HL-60 (cell line): ENCODE measurements around the gene TEDC1.

Experiments used
- GABPA ChIP-seq: IDR thresholded peaks from 2 replicates; pipeline ENCODE4 v1.6.1; 2012; ENCODE audit warnings: low read depth
- TF ChIP-seq, protein P1 (sequence below): IDR thresholded peaks from one replicate; pipeline ENCODE4 v1.5.1; 2011; ENCODE audit warnings: low read length, control low read depth, inconsistent platforms; ENCODE audit not compliant: insufficient read depth

DNA sequence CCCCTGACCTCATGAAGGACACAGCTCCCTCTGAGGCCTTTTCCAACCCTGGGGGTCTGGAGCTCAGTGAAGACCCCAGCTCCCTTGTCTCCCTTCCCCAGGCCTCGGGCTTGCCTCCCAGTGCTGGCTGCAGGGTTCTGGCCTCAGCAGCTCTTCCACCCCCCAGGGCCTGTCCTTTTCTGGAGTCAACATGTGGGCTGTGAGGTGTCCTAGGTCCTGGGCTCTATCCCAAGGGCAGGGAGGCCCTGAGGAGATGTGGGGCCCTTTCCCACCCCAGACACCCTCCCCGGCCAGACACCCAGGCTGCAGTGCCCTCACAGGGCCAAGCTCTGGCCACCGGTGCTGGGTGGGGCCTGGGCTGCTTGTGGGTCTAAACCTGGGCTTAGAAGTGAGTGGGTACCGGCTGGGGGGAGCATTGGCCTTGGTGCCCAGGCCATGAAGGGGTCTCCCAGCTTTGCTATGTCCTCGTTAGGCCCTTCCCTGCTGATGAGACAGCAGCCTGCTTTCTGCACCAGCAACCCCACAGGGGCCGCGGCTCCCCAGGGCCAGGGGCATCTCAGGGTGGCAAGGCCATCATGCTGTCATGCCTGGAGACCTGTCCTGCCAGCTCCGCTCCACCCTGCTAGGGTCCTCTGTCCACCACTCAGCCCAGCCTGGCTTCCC is 19.1 kb upstream of the TEDC1 start:
- TF ChIP-seq, protein P1, sequence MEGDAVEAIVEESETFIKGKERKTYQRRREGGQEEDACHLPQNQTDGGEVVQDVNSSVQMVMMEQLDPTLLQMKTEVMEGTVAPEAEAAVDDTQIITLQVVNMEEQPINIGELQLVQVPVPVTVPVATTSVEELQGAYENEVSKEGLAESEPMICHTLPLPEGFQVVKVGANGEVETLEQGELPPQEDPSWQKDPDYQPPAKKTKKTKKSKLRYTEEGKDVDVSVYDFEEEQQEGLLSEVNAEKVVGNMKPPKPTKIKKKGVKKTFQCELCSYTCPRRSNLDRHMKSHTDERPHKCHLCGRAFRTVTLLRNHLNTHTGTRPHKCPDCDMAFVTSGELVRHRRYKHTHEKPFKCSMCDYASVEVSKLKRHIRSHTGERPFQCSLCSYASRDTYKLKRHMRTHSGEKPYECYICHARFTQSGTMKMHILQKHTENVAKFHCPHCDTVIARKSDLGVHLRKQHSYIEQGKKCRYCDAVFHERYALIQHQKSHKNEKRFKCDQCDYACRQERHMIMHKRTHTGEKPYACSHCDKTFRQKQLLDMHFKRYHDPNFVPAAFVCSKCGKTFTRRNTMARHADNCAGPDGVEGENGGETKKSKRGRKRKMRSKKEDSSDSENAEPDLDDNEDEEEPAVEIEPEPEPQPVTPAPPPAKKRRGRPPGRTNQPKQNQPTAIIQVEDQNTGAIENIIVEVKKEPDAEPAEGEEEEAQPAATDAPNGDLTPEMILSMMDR, result no peak
- TF ChIP-seq GABPA, result no peak
